GM12873 (cell line): ENCODE measurements around the gene ZNF219.

Source experiments
- TF ChIP-seq, protein P1 (sequence below): IDR thresholded peaks from 2 replicates; pipeline ENCODE4 v1.5.1; 2012; ENCODE audit warnings: low read depth, mild to moderate bottlenecking, moderate library complexity, low read length, control low read depth; ENCODE audit not compliant: insufficient read depth; ENCODE audit errors: missing control alignments

Gene ZNF219

DNA sequence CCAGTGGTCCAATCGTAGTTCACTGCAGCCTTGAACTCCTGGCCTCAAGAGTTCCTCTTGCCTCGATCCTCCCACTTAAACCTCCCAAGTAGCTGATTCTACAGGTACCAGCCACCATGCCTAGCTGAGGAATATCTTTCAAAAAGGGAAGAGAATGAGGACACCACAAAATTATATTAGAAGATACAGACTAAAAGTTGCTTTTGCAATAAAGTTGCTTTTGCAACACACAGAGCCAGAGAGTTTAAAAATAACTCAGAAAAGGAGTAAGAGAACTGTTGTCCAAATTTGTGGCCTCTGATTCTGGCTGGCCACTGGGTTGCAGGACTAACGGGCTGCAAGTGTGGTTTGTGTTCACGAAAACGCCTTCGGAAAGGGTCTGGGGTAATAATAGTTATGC is 22.2 kb upstream of the ZNF219 start:
- TF ChIP-seq, protein P1, sequence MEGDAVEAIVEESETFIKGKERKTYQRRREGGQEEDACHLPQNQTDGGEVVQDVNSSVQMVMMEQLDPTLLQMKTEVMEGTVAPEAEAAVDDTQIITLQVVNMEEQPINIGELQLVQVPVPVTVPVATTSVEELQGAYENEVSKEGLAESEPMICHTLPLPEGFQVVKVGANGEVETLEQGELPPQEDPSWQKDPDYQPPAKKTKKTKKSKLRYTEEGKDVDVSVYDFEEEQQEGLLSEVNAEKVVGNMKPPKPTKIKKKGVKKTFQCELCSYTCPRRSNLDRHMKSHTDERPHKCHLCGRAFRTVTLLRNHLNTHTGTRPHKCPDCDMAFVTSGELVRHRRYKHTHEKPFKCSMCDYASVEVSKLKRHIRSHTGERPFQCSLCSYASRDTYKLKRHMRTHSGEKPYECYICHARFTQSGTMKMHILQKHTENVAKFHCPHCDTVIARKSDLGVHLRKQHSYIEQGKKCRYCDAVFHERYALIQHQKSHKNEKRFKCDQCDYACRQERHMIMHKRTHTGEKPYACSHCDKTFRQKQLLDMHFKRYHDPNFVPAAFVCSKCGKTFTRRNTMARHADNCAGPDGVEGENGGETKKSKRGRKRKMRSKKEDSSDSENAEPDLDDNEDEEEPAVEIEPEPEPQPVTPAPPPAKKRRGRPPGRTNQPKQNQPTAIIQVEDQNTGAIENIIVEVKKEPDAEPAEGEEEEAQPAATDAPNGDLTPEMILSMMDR, result no peak

DNA sequence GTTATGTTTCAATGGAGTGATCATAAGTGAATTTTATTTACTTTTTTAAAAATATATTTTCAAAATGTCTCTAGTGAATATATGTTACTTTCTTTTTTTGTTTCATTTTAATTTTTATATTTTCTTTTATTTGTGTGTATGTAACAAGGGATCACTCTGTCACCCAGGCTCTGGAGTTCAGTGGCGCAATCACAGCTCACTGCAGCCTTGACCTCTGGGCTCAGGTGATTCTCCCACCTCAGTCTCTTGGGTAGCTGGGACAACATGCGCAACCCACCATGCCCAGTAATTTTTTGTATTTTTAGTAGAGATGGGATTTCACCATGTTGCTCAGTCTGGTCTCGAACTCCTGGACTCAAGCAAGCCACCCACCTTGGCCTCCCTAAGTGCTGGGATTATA is 20.5 kb upstream of the ZNF219 start:
- TF ChIP-seq, protein P1, result no peak

DNA sequence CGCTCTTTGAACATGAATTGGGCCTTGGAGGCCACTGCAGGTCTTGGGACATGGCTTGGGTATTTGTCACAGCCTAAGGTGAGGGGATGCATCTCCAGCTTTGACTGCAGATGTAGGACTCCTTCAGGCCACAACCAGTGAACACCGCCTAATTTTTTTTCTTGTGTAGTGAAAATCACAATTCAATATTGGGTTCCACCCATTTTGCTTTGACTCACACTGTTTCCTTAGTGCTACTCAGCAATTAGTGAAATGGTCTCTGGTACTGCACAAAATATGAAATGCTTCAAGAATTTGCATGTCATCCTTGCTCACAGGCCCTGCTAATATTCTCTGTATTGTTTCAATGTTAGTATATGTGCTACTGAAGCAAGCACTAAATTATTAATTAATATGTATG is 14.9 kb upstream of the ZNF219 start:
- TF ChIP-seq, protein P1, result no peak

DNA sequence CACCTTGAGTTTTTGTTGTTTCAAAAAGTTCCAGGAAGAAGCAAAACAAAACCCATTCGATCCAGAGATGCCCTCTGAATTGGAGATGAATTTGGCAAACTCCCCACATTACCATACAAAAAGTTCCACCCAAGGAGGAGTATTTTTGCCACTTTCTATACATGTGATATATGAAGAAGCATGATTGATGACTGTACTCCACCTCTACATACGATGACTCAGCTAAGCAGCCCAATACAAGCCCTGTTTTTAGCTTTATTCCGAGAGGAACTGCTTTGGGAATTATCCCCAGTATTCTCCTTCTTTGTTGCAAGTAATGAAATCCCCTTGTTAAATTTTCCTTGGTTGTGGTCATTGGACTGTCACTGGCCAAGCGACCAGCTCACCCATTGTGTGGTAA is 13.8 kb upstream of the ZNF219 start:
- TF ChIP-seq, protein P1, result no peak

DNA sequence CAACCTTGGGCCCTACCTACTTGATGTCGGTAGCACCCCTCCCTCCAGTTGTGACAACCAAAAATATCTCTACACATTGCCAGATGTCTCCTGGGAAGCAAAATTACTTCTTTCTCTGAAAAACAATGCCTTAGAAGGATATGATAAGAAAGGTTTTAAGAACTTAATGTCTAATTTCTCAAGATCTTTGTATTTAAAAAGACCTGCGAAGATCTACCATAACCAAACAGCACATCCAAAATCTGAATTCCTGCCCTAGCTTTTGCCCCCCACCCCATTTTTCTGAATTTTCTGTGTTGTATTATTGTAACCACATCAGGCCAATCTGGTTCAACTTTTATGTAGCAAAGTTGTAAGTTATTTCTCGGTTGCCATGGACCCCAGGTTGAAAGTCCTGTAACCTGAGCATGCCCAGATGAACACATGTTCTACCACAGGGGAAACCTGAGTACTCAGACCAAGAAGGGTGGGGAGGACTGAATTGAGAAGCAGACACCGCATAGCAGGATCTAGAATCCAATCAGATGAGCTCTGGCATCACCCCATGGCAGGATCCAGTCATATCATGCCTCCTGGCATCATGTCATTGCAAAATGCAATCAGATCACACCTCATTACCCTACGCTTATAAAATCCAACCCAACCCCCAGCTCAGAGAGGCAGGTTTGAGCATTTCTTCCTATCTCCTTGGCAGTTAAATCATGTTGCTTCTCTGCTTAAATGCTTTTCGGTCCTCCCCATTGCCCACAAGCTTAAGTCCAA is 11.1 kb upstream of the ZNF219 start:
- TF ChIP-seq, protein P1, result no peak

DNA sequence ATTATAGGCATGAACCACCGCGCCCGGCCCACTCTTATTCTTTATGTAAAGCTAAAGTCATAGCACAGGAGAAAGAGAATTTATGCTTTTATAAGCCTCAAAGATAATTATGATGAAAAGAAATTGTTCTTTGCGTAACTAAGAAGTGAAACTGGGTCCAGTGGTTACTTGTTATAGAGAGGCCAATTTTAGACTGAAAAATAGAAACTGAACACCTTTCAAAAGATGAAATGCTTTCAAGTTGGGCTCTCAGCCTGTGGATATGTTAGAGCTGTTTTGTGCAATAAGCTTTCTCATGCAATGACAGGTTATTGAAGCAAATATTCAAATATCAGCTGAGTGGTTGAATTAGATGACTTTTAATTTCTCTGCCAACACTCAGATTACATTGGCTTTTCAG is 10.3 kb upstream of the ZNF219 start:
- TF ChIP-seq, protein P1, result no peak

DNA sequence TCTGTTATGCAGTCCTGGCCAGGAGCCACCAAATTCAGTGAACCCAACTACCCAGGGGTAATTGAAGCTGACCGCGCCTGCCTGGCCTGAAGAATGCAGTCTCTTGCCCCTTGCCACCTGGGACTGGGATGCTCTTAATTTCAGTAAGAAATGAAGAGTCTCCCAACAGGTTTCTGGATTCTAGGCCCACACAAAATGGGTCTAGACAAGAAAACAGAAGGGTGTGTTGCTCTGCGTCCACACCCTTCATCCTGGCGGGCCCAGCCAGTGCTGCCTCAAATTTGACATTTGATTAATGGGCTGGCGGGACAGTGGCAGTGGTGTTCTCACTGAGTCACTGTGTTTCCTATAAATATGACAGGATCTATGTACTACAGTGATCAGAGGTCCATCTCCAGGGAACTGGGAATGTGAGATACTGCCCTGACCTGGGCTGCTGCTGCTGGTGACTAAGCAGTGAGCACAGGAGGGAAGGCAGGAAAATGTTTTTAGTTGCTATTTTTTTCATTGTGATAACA is 8.9 kb upstream of the ZNF219 start:
- TF ChIP-seq, protein P1, result no peak
